Astrocyte (in vitro differentiated cells and primary cell): ENCODE results near the gene DMKN. TPM values are rescaled to one million over a fixed set of nuclear protein-coding genes. Genes with fewer than 3 reads are reported as not detected.

Experiments used
- DNase-seq: peaks from one replicate; pipeline ENCODE4 v3.0.0-alpha.2; 2010; ENCODE audit warnings: low read depth
- FAIRE-seq: peaks from 2 replicates; lab custom pipeline; 2011; peaks lifted over from hg19 to GRCh38; lab: Jason Lieb, UNC
- H2AFZ ChIP-seq: 2 replicates; pipeline ENCODE4 v1.6.0; 2012; ENCODE audit warnings: low read depth, low read length, inconsistent platforms
- H3K27ac ChIP-seq: 2 replicates; pipeline ENCODE4 v1.5.1; 2011; ENCODE audit warnings: low read depth, low read length, inconsistent platforms
- H3K27me3 ChIP-seq: 2 replicates; pipeline ENCODE4 v1.6.0; 2011; ENCODE audit warnings: low read length, inconsistent platforms; ENCODE audit not compliant: insufficient read depth
- H3K36me3 ChIP-seq: 2 replicates; pipeline ENCODE4 v1.5.1; 2011; ENCODE audit warnings: low read length, inconsistent platforms; ENCODE audit not compliant: insufficient read depth
- H3K4me1 ChIP-seq: 2 replicates; pipeline ENCODE4 v1.5.1; 2011; ENCODE audit warnings: low read length, inconsistent platforms; ENCODE audit not compliant: insufficient read depth
- H3K4me2 ChIP-seq: 2 replicates; pipeline ENCODE4 v1.6.0; 2012; ENCODE audit warnings: low read length, inconsistent platforms
- H3K4me3 ChIP-seq: 2 replicates; pipeline ENCODE4 v1.5.1; 2011; ENCODE audit warnings: low read depth, mild to moderate bottlenecking, low read length, inconsistent platforms; ENCODE audit not compliant: insufficient read depth
- H3K79me2 ChIP-seq: 2 replicates; pipeline ENCODE4 v1.6.0; 2012; ENCODE audit warnings: mild to moderate bottlenecking, low read length, inconsistent platforms; ENCODE audit not compliant: insufficient read depth
- H3K9ac ChIP-seq: 2 replicates; pipeline ENCODE4 v1.6.0; 2012; ENCODE audit warnings: mild to moderate bottlenecking, low read length, inconsistent platforms
- H3K9me3 ChIP-seq: 2 replicates; pipeline ENCODE4 v1.5.1; 2012; ENCODE audit warnings: low read depth, mild to moderate bottlenecking, low read length, inconsistent platforms; ENCODE audit not compliant: insufficient read depth
- H4K20me1 ChIP-seq: 2 replicates; pipeline ENCODE4 v1.6.0; 2012; ENCODE audit warnings: low read length, inconsistent platforms; ENCODE audit not compliant: insufficient read depth
- H3K27ac Mint-ChIP-seq: one replicate; pipeline ENCODE4 v1.8.0; 2021; ENCODE audit warnings: mild to moderate bottlenecking, mixed read lengths; ENCODE audit not compliant: unreplicated experiment
- H3K27me3 Mint-ChIP-seq: one replicate; pipeline ENCODE4 v1.8.0; 2021; ENCODE audit warnings: low read depth, mixed read lengths; ENCODE audit not compliant: unreplicated experiment
- H3K36me3 Mint-ChIP-seq: one replicate; pipeline ENCODE4 v1.8.0; 2021; ENCODE audit warnings: low read depth, mixed read lengths; ENCODE audit not compliant: unreplicated experiment
- H3K4me1 Mint-ChIP-seq: one replicate; pipeline ENCODE4 v1.8.0; 2021; ENCODE audit warnings: low read depth, mixed read lengths; ENCODE audit not compliant: unreplicated experiment
- H3K4me3 Mint-ChIP-seq: one replicate; pipeline ENCODE4 v1.8.0; 2021; ENCODE audit warnings: mild to moderate bottlenecking, moderate library complexity, mixed read lengths; ENCODE audit not compliant: unreplicated experiment
- H3K9me3 Mint-ChIP-seq: one replicate; pipeline ENCODE4 v1.8.0; 2021; ENCODE audit warnings: mild to moderate bottlenecking, mixed read lengths; ENCODE audit not compliant: unreplicated experiment
- EZH2 ChIP-seq: IDR thresholded peaks from 2 replicates; pipeline ENCODE4 v1.6.1; 2012; ENCODE audit warnings: mild to moderate bottlenecking, low read length, inconsistent platforms; ENCODE audit not compliant: insufficient read depth
- total RNA-seq: library from RNA; stranded (reverse); gene quantifications from 2 replicates; pipeline ENCODE4 v1.2.1, GENCODE V29; 2021
- TF ChIP-seq, protein P1 (sequence below): IDR thresholded peaks from 2 replicates; pipeline ENCODE4 v1.5.1; 2011; ENCODE audit warnings: low read depth, mild to moderate bottlenecking, inconsistent platforms, low read length, moderate library complexity; ENCODE audit not compliant: insufficient read depth

The DMKN gene
- total RNA-seq, 1 donor from 2014 or later, result 56.9 TPM

DNA sequence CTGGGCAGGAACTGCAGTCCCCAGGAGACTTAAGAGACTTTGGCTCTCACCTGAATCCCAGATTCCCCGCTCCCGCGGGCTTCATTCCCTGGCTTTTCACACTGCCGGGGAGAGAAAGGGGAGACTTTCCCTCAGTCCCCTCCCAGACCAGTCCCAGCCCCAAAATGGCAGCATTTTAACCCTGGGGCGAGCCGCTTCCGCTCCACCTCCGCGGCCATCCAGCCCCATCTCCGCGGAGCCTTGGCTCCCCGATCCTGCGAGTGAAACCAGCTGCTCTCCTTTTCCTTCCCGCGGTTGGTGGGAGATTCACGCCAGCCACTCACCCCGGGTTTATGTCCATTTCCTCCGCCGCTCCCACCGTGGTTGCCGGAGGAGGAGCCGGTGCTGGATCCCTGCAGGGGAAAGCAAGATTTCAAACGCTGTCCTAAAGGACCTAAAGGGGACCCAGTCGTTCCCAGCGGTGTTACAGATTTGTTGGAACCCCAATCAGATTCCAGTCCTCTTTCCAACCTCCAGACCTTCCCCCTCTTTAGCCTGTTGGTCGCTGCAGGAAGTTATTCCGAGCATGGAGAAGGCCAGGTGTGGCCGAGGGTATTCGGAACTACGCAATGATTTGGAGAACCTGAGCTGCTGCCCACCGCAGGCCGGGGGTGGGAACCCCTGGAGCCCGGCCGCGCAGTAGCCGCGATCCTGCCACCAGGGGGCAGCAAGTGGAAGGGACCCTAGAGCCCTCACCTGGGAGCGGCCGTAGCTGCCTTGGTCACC, 3.4 kb downstream of the DMKN start:
- Histone ChIP-seq H3K27me3 (peaks cover 62% of the 10 kb centered on the region), H3K9me3 (no peaks in the 10 kb centered on the region), H3K9ac (no peak overlapping the region), H3K79me2 (no peaks in the 10 kb centered on the region), H3K4me1 (no peaks in the 10 kb centered on the region), H3K27ac (no peak overlapping the region), H3K4me2 (peak overlapping the region; percentile 70), H4K20me1 (no peaks in the 10 kb centered on the region), H3K36me3 (no peaks in the 10 kb centered on the region), H3K4me3 (no peak overlapping the region), H2AFZ (peak overlapping the region; percentile 20)
- TF ChIP-seq EZH2, result no peak
- TF ChIP-seq, protein P1, sequence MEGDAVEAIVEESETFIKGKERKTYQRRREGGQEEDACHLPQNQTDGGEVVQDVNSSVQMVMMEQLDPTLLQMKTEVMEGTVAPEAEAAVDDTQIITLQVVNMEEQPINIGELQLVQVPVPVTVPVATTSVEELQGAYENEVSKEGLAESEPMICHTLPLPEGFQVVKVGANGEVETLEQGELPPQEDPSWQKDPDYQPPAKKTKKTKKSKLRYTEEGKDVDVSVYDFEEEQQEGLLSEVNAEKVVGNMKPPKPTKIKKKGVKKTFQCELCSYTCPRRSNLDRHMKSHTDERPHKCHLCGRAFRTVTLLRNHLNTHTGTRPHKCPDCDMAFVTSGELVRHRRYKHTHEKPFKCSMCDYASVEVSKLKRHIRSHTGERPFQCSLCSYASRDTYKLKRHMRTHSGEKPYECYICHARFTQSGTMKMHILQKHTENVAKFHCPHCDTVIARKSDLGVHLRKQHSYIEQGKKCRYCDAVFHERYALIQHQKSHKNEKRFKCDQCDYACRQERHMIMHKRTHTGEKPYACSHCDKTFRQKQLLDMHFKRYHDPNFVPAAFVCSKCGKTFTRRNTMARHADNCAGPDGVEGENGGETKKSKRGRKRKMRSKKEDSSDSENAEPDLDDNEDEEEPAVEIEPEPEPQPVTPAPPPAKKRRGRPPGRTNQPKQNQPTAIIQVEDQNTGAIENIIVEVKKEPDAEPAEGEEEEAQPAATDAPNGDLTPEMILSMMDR, result peak; percentile 50
- Mint-ChIP-seq H3K27me3 (peaks cover 13% of the 10 kb centered on the region), H3K36me3 (peaks cover 9% of the 10 kb centered on the region), H3K9me3 (no peaks in the 10 kb centered on the region), H3K4me3 (peak overlapping the region; percentile 89), H3K27ac (peak overlapping the region; percentile 91), H3K4me1 (peaks cover 6% of the 10 kb centered on the region)
- DNase-seq, result no peak
- no peak for FAIRE-seq

DNA sequence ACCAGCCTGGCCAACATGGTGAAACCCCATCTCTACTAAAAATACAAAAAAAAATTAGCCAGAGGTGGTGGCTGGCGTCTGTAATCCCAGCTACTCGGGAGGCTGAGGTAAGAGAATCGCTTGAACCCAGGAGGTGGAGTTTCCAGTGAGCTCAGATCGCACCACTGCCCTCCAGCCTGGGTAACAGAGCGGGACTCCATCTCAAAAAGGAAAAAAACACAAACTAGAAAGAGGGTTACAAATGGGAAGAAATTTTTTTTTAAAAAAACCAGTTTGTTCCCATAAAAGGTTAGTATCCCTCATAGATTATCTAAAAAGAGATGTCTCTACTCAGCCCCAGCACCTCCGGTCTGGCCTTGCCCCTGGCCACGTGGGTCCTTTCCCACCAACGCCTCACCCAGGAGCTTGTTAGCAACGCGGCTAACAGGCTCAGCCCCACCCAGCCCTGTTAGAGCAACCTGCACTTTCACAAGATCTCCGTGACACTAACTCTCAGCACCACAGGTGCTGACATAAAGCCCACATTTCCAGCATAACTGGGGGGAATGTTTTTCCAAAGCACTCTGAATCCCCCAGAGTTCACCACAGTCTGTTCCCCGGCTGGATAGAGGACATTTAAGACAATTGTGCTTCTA, 4.3 kb downstream of the DMKN start:
- DNase-seq (no peak), FAIRE-seq (no peak)
- no peaks in the 10 kb centered on the region for H3K36me3 ChIP-seq
- no peak overlapping the region for H3K9ac ChIP-seq
- no peaks in the 10 kb centered on the region for H4K20me1 ChIP-seq
- Mint-ChIP-seq H3K27me3 (peaks cover 11% of the 10 kb centered on the region), H3K36me3 (peaks cover 9% of the 10 kb centered on the region), H3K27ac (peak overlapping the region; percentile 82), H3K4me1 (peaks cover 6% of the 10 kb centered on the region), H3K4me3 (peak overlapping the region; percentile 89), H3K9me3 (no peaks in the 10 kb centered on the region)
- H3K4me1 ChIP-seq, result no peaks in the 10 kb centered on the region
- H3K4me2 ChIP-seq, result no peak overlapping the region
- H2AFZ ChIP-seq, result no peak overlapping the region
- H3K27me3 ChIP-seq, result peaks cover 62% of the 10 kb centered on the region
- no peak overlapping the region for H3K27ac ChIP-seq
- H3K9me3 ChIP-seq, result no peaks in the 10 kb centered on the region
- no peak overlapping the region for H3K4me3 ChIP-seq
- H3K79me2 ChIP-seq, result no peaks in the 10 kb centered on the region
- TF ChIP-seq EZH2, result no peak
- TF ChIP-seq, protein P1, result no peak
